ENCODE data around the gene ERO1B.

- TF ChIP-seq CTCF (IDR thresholded peaks at IDR 0.05) (no peak), POLR2A (IDR thresholded peaks at IDR 0.05) (no peak)
Observed at GRCh38 chr1:236282719-236283118, 961 bp upstream of the ERO1B start.
